ENCODE data around the gene ZNF407.

ZNF407 gene

GRCh38 chr18:75052475-75052874, 454.8 kb downstream of the ZNF407 start:
- no peak for DNase-seq (ENCODE audit: low read depth)
- in situ Hi-C loops (cut with HindIII; ENCODE audit: low sequenced_read_pairs) = no loop called here
- no peak for TF ChIP-seq CTCF (IDR thresholded peaks at IDR 0.05; ENCODE audit: low read depth, low read length, missing control alignments)
- H3K4me3 ChIP-seq (ENCODE audit: low read depth, low read length) = no peak overlapping the region

GRCh38 chr18:75053028-75053629, 455.5 kb downstream of the ZNF407 start:
- in situ Hi-C loops (cut with HindIII; ENCODE audit: low sequenced_read_pairs) = no loop called here
- no peak for TF ChIP-seq CTCF (IDR thresholded peaks at IDR 0.05; ENCODE audit: low read depth, low read length, missing control alignments)

GRCh38 chr18:75054046-75054445, 456.4 kb downstream of the ZNF407 start:
- no peak overlapping the region for H3K4me3 ChIP-seq (ENCODE audit: low read depth, low read length)
- no peak for DNase-seq (ENCODE audit: low read depth)
- TF ChIP-seq CTCF (IDR thresholded peaks at IDR 0.05; ENCODE audit: low read depth, low read length, missing control alignments) = no peak
- in situ Hi-C loops (cut with HindIII; ENCODE audit: low sequenced_read_pairs) = no loop called here

More at GRCh38 chr18:75053028-75053629, 455.5 kb downstream of the ZNF407 start:
- no peak overlapping the region for H3K4me3 ChIP-seq (ENCODE audit: low read depth, low read length)
- DNase-seq (ENCODE audit: low read depth) = no peak

- in situ Hi-C loops (cut with HindIII; ENCODE audit: low sequenced_read_pairs) = no loop called here
- H3K4me3 ChIP-seq (ENCODE audit: low read depth, low read length) = no peak overlapping the region
- DNase-seq (ENCODE audit: low read depth) = no peak
- no peak for TF ChIP-seq CTCF (IDR thresholded peaks at IDR 0.05; ENCODE audit: low read depth, low read length, missing control alignments)
These were observed 456.9 kb downstream of the ZNF407 start for GRCh38 chr18:75054611-75055010.

GRCh38 chr18:75057169-75057960, 459.7 kb downstream of the ZNF407 start:
- H3K4me3 ChIP-seq (ENCODE audit: low read depth, low read length) = no peak overlapping the region
- TF ChIP-seq CTCF (IDR thresholded peaks at IDR 0.05; ENCODE audit: low read depth, low read length, missing control alignments) = no peak
- no peak for DNase-seq (ENCODE audit: low read depth)
- in situ Hi-C loops (cut with HindIII; ENCODE audit: low sequenced_read_pairs) = no loop called here

GRCh38 chr18:75060185-75060584, 462.5 kb downstream of the ZNF407 start:
- no peak overlapping the region for H3K4me3 ChIP-seq (ENCODE audit: low read depth, low read length)
- DNase-seq (ENCODE audit: low read depth) = no peak
- no peak for TF ChIP-seq CTCF (IDR thresholded peaks at IDR 0.05; ENCODE audit: low read depth, low read length, missing control alignments)
- in situ Hi-C loops (cut with HindIII; ENCODE audit: low sequenced_read_pairs) = no loop called here
